NCI-H446 treated with DMSO at 0.1 percent for 48 hours (cell line): ENCODE data around the gene NEMF.
"Not testable (repeated sequence)": the region's sequence is repeated elsewhere in the genome, so short reads cannot be mapped to it uniquely, and the experiment has no call there.

Experiments
- DNase-seq: peaks from one replicate; lab custom pipeline; 2025; lab: John Stamatoyannopoulos, UW

Gene NEMF

GRCh38 chr14:49745191-49745590 is 107.4 kb downstream of the NEMF start:
- no peak for DNase-seq

GRCh38 chr14:49735669-49736068 is 116.9 kb downstream of the NEMF start:
- DNase-seq = not testable (repeated sequence)

- DNase-seq = no peak
These were observed 118.8 kb downstream of the NEMF start for GRCh38 chr14:49733836-49734235.

- no peak for DNase-seq
These were observed 119.7 kb downstream of the NEMF start for GRCh38 chr14:49732896-49733295.
